Measurements from ENCODE around the gene CMTM5.
"Not testable (repeated sequence)": the region's sequence is repeated elsewhere in the genome, so short reads cannot be mapped to it uniquely, and the experiment has no call there.

The CMTM5 gene

DNA sequence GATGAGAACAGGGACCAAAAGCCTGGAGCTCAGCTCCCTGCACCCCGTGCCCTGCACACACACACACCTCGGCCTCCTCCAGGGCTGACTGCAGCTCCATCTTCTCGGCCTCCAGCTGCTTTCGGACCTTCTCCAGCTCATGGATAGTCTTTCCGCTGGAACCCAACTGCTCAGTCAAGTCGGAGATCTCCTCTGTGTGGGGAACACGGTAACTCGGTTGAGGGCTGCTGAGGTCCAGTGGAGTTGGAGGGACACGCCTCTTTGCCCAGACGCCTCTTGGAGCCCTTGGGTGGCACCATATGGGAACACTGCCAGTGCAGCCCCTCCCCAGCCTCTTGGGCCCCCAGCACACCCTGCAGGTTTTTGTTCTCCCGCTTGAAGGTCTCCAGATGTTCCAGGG, 40.0 kb downstream of the CMTM5 start:
- DNase-seq = no peak

DNA sequence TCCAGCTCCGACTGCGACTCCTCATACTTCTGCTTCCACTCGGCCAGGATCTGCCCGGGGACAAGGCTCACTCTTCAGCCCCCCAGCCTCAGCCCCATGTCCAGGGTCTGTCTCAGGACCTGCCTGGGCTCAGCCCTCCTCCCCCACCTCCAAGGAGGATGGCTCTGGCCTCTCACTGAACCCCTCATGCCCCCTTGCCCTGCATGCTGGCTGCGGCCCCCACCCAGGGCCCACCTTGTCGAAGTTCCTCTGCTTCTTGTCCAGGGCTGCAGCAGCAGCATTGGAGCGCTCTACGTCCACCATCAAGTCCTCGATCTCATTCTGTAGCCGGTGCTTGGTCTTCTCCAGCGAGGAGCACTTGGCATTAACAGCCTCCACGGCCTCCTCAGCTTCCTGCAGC, 40.4 kb downstream of the CMTM5 start:
- DNase-seq = not testable (repeated sequence)

DNA sequence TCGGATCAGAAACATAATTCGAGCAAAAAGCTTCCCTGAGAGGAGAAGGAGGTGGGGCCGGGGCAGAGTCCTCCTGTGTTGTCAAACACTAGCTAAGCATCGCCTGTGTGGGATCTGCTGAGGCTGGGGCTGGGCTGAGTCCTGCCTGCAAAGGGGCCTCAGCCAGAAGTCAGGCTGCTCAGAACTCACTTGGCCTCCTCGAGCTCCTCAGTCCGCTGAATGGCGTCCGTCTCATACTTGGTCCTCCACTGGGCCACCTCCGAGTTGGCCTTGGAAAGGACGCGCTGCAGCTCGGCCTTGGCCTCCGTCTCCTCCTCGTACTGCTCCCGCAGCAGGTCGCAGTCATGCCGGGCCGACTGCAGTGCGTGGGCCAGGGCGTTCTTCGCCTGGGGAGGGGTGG, 41.2 kb downstream of the CMTM5 start:
- no peak for DNase-seq

DNA sequence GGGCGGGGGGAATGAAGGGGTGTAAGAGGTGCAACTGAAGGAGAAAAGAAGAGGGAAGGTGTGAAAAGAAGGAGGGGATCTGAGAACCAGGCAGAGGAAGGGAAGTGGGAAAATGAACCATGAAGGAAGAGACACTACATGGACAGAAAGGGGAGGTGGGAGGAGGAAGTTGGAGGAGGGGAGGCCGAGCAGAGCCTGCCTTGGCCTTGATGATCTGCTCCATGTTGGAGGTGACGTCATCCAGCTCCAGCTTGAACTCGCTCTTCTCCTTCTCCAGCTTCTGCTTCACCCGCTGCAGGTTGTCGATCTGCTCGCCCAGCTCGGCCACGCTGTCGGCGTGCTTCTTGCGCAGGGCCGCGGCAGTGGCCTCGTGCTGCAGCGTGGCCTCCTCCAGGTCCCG, 42.8 kb downstream of the CMTM5 start:
- not testable (repeated sequence) for DNase-seq

DNA sequence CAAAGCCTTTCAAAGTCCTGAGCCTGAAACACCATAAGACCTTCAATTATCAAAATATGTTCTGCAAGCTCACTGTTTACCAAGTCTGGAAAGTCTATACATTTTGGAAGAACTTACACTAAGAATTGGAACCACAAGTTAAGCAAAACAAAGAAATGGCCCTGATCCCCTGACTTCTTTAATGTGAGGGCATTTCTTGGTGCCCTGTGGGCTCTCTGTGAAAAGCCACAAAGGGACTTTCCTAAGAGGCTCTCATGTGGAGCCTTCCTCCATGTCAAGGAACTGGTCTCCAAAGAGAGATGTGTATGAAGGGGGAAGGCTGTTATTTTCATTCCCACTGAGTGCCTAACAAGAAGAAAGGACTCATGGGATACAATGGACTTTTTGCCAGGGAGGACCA, 44.7 kb downstream of the CMTM5 start:
- no peak for DNase-seq

DNA sequence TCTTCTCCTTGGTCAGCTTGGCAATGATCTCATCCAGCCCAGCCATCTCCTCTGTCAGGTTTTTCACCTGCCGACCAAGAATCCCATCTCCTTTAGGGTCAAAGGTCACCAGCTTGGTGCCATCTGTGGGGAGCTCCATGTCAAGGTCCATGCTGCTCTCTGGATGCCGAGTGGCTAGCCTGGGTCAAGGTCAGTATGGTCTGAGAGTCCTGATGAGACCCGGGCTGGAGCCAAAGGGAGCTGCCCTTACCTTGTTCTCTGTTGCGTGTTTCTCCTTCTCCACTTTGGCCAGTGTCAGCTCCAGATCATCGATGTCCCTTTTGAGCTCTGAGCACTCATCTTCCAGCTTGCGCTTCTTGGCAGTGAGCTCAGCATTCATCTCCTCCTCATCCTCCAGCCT, 46.8 kb downstream of the CMTM5 start:
- DNase-seq = no peak

DNA sequence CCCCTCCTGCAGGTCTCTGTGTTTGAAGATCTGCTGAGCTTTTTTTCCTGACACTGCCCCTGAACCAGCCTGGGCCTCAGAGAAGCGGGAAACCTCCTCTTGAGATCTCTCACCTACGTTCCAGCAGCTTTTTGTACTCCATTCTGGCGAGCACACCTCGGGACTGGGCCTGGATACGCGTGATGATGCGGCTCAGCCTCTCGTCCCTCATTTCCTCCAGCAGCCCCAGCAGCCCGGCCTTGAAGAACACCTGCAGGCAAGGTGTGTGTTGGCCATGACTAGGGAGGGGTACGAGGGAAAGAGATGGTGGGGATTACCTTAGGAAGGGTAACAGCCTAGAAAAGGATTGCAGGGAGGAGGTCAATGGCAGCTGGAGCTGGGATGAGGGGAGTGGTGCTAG, 48.3 kb downstream of the CMTM5 start:
- no peak for DNase-seq

DNA sequence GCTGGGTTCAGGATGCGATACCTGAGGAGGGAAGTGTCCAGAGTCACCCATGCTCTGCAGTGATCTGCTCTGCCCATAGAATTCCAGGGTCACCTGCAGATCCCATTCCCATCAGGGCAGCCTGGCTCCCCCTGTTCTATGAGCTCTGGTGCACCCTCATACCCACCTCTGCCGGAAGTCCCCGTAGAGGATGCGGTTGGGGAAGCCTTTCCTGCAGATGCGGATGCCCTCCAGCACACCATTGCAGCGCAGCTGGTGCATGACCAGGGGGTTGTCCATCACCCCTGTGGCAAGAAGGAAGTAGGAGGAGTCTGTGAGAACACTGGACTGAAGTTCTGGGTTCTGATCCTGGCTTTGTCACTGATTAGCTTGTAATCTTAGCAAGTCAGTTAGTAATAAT, 49.0 kb downstream of the CMTM5 start:
- DNase-seq = not testable (repeated sequence)

DNA sequence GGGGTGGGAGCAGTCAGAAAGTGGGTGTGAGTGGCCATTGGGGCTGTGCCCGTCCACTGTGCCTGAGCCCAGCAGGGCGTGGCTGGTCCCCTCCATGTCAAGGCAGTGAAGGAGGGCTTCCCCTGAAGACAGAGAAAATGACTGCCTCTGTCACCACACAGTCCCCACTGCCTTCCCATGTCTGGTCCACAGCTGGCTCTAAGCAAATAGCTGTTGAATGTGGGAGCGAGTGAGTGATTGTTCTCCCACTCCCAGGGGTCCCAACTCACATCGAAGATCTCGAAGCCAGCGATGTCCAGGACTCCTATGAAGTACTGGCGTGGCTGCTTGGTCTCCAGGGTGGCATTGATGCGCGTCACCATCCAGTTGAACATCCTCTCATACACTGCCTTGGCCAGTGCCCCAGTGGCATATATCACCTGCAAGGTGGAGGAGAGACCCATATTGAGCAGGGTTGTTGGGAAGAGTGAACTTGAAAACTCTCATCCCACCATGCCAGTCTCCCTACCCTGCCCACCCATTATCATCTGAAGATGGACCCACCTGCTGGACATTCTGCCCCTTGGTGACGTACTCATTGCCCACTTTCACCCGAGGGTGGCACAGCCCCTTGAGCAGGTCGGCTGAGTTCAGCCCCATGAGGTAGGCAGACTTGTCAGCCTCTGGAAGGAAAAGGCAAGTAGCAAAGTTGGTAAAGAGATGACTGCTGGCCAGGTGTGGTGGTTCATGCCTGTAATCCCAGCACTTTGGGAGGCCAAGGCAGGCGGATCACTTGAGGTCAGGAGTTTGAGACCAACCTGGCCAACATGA, 52.0 kb downstream of the CMTM5 start:
- no peak for DNase-seq
